ENCODE results near the gene TERT. TPM values are rescaled to one million over a fixed set of nuclear protein-coding genes. Genes with fewer than 3 reads are reported as not detected.

The TERT gene
- total RNA-seq, 4 donors from 2014 or later = not detected

DNA sequence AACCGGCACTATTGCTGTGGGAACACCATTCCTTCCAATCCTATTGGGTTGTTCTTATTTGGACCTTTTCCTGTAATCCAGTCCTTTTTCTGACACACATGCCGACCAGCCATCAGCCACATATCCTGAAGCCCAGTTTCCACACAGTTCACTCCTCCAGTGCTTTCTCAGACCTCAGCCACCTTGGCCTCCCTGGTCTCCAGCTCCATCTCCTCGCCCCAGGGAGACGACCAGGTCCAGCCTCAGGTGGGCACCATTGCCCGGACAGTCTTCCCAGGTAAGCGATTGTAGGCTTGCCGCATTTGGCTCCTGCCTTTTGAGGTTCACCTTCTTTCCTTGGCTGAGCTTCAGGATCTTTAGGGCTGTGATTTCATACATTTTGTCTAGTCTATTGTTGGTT is 15.2 kb upstream of the TERT start:
- 94 to 96% methylated on average over 3 to 7 of the region's 7 CpGs for WGBS, 2 donors (ENCODE audit: low coverage in 1 of 2)
- in situ Hi-C loops (cut with MboI; ENCODE audit: low pct_ligation_motif_present in 1 of 4, low pct_unique_long_range_greater_than_20kb in 1 of 4, low sequenced_read_pairs in 3 of 4) = no loop called here
- TF ChIP-seq POLR2AphosphoS5 (IDR thresholded peaks at IDR 0.05) = no peak
- TF ChIP-seq POLR2A (IDR thresholded peaks at IDR 0.05) = no peak
- TF ChIP-seq EP300 (IDR thresholded peaks at IDR 0.05; ENCODE audit: low read depth) = no peak
- TF ChIP-seq, protein P1, sequence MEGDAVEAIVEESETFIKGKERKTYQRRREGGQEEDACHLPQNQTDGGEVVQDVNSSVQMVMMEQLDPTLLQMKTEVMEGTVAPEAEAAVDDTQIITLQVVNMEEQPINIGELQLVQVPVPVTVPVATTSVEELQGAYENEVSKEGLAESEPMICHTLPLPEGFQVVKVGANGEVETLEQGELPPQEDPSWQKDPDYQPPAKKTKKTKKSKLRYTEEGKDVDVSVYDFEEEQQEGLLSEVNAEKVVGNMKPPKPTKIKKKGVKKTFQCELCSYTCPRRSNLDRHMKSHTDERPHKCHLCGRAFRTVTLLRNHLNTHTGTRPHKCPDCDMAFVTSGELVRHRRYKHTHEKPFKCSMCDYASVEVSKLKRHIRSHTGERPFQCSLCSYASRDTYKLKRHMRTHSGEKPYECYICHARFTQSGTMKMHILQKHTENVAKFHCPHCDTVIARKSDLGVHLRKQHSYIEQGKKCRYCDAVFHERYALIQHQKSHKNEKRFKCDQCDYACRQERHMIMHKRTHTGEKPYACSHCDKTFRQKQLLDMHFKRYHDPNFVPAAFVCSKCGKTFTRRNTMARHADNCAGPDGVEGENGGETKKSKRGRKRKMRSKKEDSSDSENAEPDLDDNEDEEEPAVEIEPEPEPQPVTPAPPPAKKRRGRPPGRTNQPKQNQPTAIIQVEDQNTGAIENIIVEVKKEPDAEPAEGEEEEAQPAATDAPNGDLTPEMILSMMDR (IDR thresholded peaks at IDR 0.05) = no peak
- Histone ChIP-seq H3K27me3 (no peaks in the 10 kb centered on the region), H3K27ac (no peak overlapping the region), H3K4me1 (peaks cover 0 to 7% (median 4%) of the 10 kb centered on the region in 4 donors), H3K9me3 (no peaks in the 10 kb centered on the region), H3K36me3 (no peaks in the 10 kb centered on the region), H3K4me3 (no peak overlapping the region)
- intact Hi-C loops (cut with DNase I; ENCODE audit: low total_unique reads) = no loop called here
- DNase-seq = no peak

- intact Hi-C loops (cut with DNase I; ENCODE audit: low total_unique reads) = no loop called here
- 79% methylated on average over 2 of the region's 2 CpGs; no CpG with 5 or more reads in 1 of the 2 donors for WGBS, 2 donors (ENCODE audit: low coverage in 1 of 2)
- in situ Hi-C loops (cut with MboI; ENCODE audit: low pct_ligation_motif_present in 1 of 4, low pct_unique_long_range_greater_than_20kb in 1 of 4, low sequenced_read_pairs in 3 of 4) = no loop called here
Measured at GRCh38 chr5:1304033-1304432, 9.2 kb upstream of the TERT start.

DNA sequence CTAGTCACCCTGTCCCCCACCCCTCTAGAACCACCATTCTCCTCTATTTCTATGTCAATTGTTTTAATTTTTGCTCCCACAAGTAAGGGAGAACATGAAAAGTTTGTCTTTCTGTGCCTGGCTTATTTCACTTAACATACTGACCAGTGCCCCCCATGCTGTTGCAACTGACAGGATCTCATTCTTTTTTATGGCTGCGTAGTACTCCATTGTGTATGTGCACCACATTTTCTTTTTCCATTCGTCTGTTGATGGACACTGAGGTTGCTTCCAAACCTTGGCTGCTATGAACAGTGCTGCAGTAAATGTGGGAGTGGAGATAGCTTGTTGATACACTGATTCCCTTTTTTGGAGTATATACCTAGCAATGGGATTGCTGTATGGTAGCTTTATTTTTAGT is 7.4 kb upstream of the TERT start:
- Histone ChIP-seq H3K4me1 (no peaks in the 10 kb centered on the region), H3K36me3 (no peaks in the 10 kb centered on the region), H3K4me3 (no peak overlapping the region), H3K27me3 (no peaks in the 10 kb centered on the region), H3K27ac (no peak overlapping the region), H3K9me3 (no peaks in the 10 kb centered on the region)
- intact Hi-C loops (cut with DNase I; ENCODE audit: low total_unique reads) = no loop called here
- no peak for DNase-seq
- 92% methylated on average over 2 of the region's 2 CpGs for WGBS, 2 donors (ENCODE audit: low coverage in 1 of 2)
- no peak for TF ChIP-seq EP300 (IDR thresholded peaks at IDR 0.05; ENCODE audit: low read depth)
- TF ChIP-seq POLR2A (IDR thresholded peaks at IDR 0.05) = no peak
- TF ChIP-seq, protein P1 (IDR thresholded peaks at IDR 0.05) = no peak
- no peak for TF ChIP-seq POLR2AphosphoS5 (IDR thresholded peaks at IDR 0.05)
- in situ Hi-C loops (cut with MboI; ENCODE audit: low pct_ligation_motif_present in 1 of 4, low pct_unique_long_range_greater_than_20kb in 1 of 4, low sequenced_read_pairs in 3 of 4) = no loop called here

More at GRCh38 chr5:1304033-1304432, 9.2 kb upstream of the TERT start:
- DNase-seq = no peak
- no peaks in the 10 kb centered on the region for H3K36me3 ChIP-seq
- H3K27me3 ChIP-seq = no peaks in the 10 kb centered on the region
- no peaks in the 10 kb centered on the region for H3K9me3 ChIP-seq
- H3K27ac ChIP-seq = no peak overlapping the region
- no peak overlapping the region for H3K4me3 ChIP-seq
- no peak for TF ChIP-seq POLR2A (IDR thresholded peaks at IDR 0.05)
- no peak for TF ChIP-seq EP300 (IDR thresholded peaks at IDR 0.05; ENCODE audit: low read depth)
- no peak for TF ChIP-seq POLR2AphosphoS5 (IDR thresholded peaks at IDR 0.05)
- TF ChIP-seq, protein P1 (IDR thresholded peaks at IDR 0.05) = no peak
- H3K4me1 ChIP-seq = no peaks in the 10 kb centered on the region

DNA sequence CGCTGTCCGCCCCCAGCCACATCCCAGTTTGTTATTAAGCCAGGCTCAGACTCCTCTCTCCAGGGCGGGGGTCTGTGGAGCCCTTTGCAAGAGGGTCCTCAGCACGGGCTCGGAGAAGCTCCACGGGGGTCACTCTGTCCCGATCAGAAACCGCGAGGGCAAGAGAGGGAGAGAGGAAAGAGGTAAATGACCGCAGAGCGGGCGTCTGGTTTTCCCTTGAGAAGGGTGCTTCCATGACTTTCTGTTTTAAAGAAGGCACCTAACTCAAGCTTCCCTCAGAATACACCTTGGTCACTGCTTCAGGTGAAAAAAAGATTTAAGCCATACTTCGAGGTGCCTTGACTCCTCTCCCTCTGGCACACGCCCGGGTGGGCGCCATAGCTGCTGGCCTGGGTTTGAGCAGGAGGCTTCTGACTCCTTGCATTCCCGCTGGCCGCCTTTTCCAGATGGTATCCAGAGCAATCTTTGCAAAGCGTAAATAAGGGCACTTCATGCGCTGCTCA is 5.8 kb upstream of the TERT start:
- intact Hi-C loops (cut with DNase I; ENCODE audit: low total_unique reads) = no loop called here
- Histone ChIP-seq H3K9me3 (no peaks in the 10 kb centered on the region), H3K4me3 (no peak overlapping the region), H3K4me1 (no peaks in the 10 kb centered on the region), H3K27ac (no peak overlapping the region), H3K27me3 (peaks cover under 1% of the 10 kb centered on the region), H3K36me3 (no peaks in the 10 kb centered on the region)
- TF ChIP-seq EP300 (IDR thresholded peaks at IDR 0.05; ENCODE audit: low read depth) (no peak), POLR2A (IDR thresholded peaks at IDR 0.05) (no peak), POLR2AphosphoS5 (IDR thresholded peaks at IDR 0.05) (no peak)
- TF ChIP-seq, protein P1 (IDR thresholded peaks at IDR 0.05) = no peak
- WGBS, 2 donors (ENCODE audit: low coverage in 1 of 2) = 85 to 91% methylated on average over 5 to 20 of the region's 20 CpGs
- no peak for DNase-seq
- in situ Hi-C loops (cut with MboI; ENCODE audit: low pct_ligation_motif_present in 1 of 4, low pct_unique_long_range_greater_than_20kb in 1 of 4, low sequenced_read_pairs in 3 of 4) = no loop called here
